GM10266 (cell line): ENCODE measurements around the gene MNT.

ENCODE experiments used
- DNase-seq: peaks from one replicate; pipeline ENCODE4 v3.0.0; 2012; ENCODE audit errors: extremely low spot score
- TF ChIP-seq, protein P1 (sequence below): IDR thresholded peaks from 2 replicates; pipeline ENCODE4 v1.5.1; 2012; ENCODE audit warnings: mild to moderate bottlenecking, low read depth; ENCODE audit not compliant: control insufficient read depth, insufficient read depth; ENCODE audit errors: missing control alignments

Gene MNT

DNA sequence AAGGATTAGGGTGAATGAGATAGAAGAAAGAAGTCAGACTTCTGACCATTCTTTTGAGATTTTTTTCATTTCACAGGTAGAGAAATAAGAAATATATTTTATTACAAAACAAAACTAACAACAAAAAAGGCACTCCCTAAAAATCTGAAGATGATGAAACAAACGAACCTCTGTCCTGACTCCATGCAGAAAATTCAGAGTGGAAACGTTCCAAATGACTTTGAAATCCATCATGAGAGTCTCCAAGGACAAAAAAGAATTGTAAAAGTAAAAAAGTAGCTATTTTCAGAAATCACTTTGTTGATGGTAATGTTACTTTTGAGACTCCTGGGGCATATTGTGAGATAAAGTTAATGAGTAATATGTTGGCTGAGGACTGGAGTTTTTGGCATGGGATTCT lies 26.4 kb upstream of the MNT start:
- no peak for DNase-seq
- TF ChIP-seq, protein P1, sequence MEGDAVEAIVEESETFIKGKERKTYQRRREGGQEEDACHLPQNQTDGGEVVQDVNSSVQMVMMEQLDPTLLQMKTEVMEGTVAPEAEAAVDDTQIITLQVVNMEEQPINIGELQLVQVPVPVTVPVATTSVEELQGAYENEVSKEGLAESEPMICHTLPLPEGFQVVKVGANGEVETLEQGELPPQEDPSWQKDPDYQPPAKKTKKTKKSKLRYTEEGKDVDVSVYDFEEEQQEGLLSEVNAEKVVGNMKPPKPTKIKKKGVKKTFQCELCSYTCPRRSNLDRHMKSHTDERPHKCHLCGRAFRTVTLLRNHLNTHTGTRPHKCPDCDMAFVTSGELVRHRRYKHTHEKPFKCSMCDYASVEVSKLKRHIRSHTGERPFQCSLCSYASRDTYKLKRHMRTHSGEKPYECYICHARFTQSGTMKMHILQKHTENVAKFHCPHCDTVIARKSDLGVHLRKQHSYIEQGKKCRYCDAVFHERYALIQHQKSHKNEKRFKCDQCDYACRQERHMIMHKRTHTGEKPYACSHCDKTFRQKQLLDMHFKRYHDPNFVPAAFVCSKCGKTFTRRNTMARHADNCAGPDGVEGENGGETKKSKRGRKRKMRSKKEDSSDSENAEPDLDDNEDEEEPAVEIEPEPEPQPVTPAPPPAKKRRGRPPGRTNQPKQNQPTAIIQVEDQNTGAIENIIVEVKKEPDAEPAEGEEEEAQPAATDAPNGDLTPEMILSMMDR: no peak

- TF ChIP-seq, protein P1: no peak
- DNase-seq: no peak
Observed at GRCh38 chr17:2423271-2423670, 22.4 kb upstream of the MNT start.

- no peak for DNase-seq
- TF ChIP-seq, protein P1: no peak
Observed at GRCh38 chr17:2421315-2422147, 20.7 kb upstream of the MNT start.

DNA sequence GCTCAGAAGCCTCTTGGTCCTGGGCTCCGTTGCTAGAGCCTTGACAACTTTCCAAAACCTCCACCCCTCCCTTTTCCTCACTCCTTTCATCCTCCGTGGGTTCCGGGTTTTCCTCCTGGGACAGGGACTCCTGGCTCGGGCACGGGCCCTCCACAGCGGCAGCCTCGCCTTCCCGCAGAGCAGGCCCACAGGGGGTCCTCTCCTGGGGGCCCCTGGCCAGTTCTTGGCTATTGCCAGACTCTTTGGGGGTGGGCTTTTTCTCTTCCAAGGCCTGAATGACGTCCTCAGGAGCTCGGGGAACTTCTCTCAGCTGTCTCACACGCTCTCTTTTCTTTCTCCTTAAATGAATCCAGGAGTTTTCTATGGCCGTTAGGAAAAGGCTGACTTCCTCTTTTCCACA lies 19.3 kb upstream of the MNT start:
- DNase-seq: no peak
- TF ChIP-seq, protein P1: no peak

DNA sequence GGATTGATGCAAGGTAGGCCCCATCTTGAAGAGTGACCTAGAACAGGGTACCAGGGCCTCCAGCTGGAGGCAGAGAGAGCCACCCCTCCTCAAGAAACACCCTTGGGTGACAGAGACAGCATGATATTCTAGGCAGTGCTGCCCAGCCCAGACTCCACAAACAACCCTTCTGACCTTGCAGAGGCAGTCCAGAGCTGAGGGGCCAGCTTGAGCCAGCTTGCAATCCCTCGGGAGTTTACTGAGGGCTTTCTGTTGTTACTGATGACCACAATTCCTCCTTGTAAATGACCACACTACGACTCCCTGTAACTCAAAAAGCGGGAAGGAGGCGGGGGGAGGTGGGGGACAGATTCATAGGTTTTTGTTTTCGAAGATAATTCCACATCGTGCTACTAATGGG lies 18.6 kb upstream of the MNT start:
- TF ChIP-seq, protein P1: no peak
- DNase-seq: no peak

- TF ChIP-seq, protein P1: no peak
- DNase-seq: no peak
Observed at GRCh38 chr17:2418572-2418971, 17.7 kb upstream of the MNT start.

DNA sequence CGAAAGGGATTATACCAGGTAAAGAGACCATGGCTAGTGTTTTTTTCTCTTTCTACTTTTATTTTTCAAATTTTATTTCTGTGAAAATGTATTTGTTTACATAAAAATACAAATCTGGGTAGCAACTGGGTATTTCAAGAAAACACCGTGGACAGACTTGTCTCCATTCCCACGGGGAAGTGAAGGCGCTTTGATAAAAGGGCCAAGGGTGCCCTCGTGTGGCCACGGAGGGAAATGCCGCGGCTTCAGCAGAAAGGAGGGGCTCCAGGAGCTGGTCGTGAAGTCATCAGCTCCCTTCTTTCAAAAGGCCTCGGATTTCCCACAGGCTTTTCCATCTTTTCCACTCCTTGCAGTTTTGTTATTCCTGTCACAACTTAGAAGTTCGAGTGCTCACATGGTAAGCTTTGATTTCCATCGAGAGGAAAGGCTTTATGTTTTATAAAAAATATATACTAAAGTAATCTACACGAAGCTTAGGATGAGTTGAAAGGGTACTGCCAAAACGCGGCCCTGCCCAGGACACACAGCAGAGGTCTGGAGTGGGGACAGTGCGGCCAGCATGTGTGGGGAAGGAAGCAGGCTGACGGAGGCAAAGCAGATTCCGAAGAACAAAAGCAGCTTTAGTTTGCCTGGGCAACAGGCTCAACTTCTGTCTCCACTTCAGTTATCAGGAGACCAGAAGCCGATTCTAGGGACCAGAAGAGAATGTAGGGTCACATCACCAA lies 15.3 kb upstream of the MNT start:
- DNase-seq: peak; percentile 83
- TF ChIP-seq, protein P1: peak; percentile 99
